NCI-H345 (cell line): ENCODE data around the gene TNFRSF19.
"Not testable (repeated sequence)": the region's sequence is repeated elsewhere in the genome, so short reads cannot be mapped to it uniquely, and the experiment has no call there.

ENCODE experiments used
- DNase-seq: peaks from one replicate; lab custom pipeline; 2025; lab: John Stamatoyannopoulos, UW

TNFRSF19 gene

DNA sequence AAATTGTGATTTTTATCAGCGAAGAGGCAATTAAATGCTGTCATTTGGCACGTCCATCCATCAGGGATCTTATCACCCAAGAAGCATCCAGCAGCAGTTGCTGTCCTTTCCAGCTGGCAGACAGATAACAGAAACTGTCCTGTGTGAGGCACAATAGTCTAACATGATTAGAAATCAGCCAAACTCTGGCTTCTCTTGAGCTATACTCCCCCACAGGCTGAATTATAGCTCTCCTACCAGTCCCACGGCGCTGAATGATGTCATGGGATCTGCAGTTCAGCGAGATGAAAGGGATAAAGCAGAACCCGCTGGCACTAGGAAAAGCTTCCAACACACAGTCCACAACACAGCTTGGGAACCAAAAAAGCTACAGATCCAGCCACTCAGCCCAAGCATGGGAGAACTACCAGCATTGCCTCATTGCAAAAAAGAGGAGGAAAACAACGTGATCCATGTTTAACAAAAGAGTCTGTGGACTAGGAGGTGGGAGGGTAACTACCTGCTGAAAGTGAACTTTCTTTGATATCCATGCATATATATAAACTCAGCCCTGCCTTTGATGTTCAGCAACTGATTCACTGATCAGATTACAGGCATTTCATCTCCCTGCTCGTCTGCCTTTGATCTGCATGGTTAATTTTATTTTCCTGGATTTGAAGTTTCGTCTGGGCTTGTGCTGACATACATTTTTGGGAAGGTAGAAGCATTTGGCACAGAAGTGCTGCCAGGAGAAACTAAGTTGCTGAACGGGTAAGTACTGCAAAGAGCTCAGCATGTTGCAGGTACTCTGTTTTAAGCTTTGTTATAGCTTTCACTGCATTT, at the start of gene TNFRSF19:
Gene TNFRSF19 (plus strand): TSS at position 314 of the 822 bp plus-strand sequence. CDS start 19,772 bp downstream, outside the sequence.
- DNase-seq = no peak

GRCh38 chr13:23529926-23530325, 40.3 kb upstream of the TNFRSF19 start:
- DNase-seq = not testable (repeated sequence)

DNA sequence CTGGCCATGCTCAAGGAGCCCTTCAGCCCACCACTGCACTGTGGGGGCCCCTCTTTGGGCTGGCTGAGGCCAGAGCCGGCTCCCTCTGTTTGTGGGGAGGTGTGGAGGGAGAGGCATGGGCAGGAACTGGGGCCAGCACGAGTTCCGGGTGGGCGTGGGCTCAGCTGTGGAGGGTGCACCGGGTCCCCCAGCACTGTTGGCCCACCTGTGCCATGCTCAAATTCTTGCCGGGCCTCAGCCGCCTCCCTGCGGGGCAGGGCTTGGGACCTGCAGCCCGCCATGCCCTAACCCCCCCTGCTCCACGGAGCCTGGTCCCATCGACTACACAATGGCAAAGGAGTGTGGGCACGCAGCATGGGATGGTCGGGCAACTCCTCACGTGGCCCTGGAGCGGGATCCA, 38.8 kb upstream of the TNFRSF19 start:
- no peak for DNase-seq

DNA sequence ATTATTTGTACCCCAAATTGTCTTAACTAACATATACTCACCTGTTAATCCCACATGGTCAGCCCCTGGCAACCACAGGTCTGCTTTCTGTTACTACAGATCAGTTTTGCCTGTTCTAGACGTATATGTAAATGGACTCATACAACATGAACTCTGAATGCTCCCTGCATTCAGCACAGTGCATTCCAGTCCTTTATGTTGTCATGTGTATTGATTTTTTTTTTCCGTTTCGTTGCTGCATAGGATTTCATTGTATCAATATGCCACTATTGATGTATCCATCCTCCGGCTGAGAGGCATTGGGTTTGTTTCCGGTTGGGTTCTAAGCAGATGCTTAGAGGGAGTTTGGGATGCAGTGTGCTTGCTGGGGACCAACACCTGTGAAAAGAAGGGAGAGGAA, 36.1 kb upstream of the TNFRSF19 start:
- DNase-seq = no peak

- DNase-seq = no peak
These were observed 28.9 kb upstream of the TNFRSF19 start for GRCh38 chr13:23541221-23541824.

DNA sequence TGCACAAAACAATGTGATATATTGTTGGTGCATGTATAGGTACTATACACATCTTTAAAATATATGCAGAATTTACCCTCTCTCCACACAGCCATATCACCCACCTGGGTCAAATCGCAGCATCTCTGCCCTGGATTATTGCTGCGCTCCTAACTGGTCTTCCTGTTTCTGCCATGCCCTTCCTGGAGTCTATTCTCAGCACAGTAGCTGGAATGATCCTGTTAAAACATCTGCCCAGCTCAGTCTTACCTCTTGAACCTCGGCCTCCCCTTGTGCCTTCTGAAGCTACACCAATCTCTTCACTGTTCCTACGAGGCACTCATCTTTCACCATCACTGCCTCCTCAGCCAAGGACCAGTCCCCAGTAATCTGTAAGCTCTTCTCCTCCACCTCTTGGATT, 25.5 kb upstream of the TNFRSF19 start:
- DNase-seq = no peak

- no peak for DNase-seq
These were observed 23.1 kb upstream of the TNFRSF19 start for GRCh38 chr13:23547000-23547590.

- no peak for DNase-seq
These were observed 20.5 kb upstream of the TNFRSF19 start for GRCh38 chr13:23549724-23550123.

- no peak for DNase-seq
These were observed 20.0 kb upstream of the TNFRSF19 start for GRCh38 chr13:23550163-23550562.

- DNase-seq = no peak
These were observed 18.8 kb upstream of the TNFRSF19 start for GRCh38 chr13:23551213-23552008.

DNA sequence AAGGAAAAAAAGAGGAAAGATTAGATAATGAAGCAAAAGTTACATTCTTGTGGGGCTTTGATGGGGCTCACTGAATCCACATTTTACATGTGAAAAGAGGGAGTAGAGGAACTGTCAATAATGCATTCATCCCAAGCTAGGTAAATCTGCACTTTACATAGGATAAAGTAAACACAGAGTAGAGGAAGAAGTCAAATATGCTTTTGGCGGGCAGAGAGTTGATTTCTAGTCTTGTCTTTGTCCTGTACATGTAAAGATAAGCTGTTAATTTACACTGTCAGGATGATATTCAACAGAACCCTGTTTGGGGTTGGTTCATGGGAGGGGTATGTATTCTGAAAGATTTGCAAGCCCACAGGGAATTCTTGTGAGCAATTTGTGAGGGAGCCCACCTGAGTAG, 18.0 kb upstream of the TNFRSF19 start:
- DNase-seq = no peak

- no peak for DNase-seq
These were observed 17.6 kb upstream of the TNFRSF19 start for GRCh38 chr13:23552661-23553060.

GRCh38 chr13:23554000-23554399, 16.2 kb upstream of the TNFRSF19 start:
- DNase-seq = no peak

DNA sequence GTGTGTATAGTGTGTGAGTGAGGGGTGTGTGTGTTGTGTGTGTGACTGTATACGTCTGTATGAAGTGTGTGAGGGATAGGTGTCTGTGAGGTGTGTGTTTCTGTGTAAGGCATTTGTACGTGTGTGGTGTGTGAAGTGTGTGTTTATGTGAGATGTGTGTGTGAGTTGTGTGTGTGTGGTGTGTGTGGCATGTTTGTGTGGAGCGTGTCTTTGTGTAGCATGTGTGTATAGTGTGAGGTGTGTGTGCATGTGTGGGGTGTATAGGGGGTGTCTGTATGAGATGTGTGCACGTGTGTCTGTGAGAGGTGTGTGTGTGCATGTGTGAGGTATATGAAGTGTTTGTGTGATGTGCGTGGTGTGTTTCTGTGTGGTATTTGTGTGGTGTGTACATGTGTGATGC, 13.2 kb upstream of the TNFRSF19 start:
- no peak for DNase-seq

- no peak for DNase-seq
These were observed 12.5 kb upstream of the TNFRSF19 start for GRCh38 chr13:23557733-23558132.

DNA sequence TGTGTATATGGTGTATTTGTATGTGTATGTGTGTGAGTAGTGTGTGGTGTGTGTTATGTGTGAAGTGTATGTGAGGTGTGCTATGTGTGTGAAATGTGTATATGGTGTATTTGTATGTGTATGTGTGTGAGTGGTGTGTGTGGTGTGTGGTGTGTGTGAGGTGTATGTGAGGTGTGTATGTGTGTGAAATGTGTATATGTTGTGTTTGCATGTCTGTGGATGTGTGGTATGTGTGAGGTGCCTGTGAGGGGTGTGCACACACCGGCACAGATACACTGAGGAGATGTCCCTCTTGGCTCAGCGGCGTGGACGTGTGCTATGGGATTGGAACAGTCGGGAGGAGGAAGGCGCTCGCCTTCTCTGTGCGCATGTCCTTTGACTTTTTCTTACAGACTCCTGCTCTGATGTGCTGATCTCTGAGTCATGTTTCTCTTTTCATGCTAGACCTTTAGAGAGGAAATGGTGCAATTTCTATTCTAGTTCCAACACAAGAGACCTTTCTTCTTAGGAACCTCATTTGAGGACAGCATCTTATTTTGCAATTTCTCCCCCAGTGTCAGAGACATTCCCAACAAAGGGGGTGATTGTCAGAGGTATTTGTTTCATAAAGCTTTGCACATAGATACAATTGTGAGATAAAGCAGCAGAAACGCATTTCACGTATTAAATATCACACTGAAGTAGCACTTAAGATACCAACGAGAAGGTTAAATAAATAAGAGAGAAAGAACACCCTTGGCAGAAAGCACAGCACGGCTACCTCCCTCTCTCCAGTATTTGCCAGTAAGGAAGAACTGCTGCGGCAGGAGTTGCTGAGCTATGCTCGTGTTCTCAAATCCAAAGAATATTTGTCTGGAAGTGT, 11.3 kb upstream of the TNFRSF19 start:
- peak; percentile 56 for DNase-seq

GRCh38 chr13:23560571-23561089, 9.6 kb upstream of the TNFRSF19 start:
- DNase-seq = no peak

- DNase-seq = no peak
These were observed 9.0 kb upstream of the TNFRSF19 start for GRCh38 chr13:23561261-23561660.

DNA sequence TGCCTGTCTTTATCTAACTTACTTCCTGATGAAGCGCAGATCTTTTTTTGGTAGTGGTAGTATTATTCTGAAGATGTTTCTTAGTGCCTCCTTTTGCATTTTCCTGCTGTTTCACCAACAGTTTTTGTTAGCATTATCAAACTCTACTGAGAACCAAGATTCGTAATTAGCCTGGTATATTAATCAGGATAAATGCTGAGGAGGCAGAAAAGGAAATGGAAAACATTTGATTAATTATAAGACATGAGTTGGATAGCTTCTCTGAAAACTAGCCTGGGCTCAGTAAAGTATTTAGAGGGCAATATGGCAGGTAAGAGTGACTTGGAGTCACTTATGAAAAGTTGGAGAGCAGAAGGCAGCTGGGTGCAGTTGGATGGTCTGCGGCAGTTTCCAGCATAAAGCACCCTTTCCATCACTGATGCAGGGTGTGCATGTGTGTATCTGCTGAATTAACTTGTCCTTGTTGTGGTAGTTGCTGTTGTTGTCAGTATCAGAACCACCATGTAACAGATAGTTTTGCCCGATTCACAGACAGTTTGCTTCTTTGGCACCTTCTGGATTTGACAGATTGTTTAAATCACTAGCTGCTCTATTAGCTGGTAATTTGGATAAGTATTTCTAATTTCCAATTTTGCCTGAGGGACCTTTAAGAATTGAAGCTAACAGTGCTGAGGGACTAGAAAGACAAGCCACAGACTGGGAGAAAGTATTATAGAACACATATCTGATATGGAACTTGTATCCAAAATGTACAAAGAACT, 6.9 kb upstream of the TNFRSF19 start:
- no peak for DNase-seq

- DNase-seq = no peak
These were observed 2.2 kb upstream of the TNFRSF19 start for GRCh38 chr13:23567906-23568460.
